CD4-positive, alpha-beta T cell treated with Interferon alpha-2 for 1 hour (primary cell): ENCODE data around the gene POTEB3.
"Not testable (repeated sequence)": the region's sequence is repeated elsewhere in the genome, so short reads cannot be mapped to it uniquely, and the experiment has no call there.

Experiments used
- DNase-seq, 2 donors: peaks; one replicate each; pipeline ENCODE4 v3.0.0-alpha.2; 2020 to 2022

POTEB3 gene

DNA sequence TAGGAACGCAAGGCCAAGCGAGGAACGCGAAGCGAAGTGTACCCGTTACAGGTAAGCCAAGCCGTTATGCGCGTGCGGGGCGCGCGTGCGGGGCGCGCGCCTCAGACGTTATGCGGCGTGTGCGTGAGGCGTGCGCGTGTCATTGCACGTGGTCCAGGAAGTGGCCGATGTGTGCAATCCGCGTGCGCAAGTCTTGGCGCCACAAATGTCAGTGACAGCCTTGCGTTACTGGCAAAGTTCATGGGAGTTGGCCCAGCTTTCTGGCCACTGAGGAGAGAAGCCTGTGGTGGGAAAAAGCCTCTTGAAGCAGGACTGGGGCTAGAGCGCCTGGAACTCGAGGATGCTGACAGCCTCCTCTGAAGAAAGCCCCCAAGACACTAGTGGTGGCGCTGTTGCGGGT lies at the start of gene POTEB3:
POTEB3 (minus strand) TSS at position 101 of the 400 bp plus-strand sequence. CDS start 488 bp downstream, outside the sequence.
- not testable (repeated sequence) for DNase-seq

GRCh38 chr15:21453683-21454082 lies 13.4 kb upstream of the POTEB3 start:
- DNase-seq = not testable (repeated sequence)

- DNase-seq = not testable (repeated sequence)
Observed at GRCh38 chr15:21451920-21452563, 11.7 kb upstream of the POTEB3 start.

DNA sequence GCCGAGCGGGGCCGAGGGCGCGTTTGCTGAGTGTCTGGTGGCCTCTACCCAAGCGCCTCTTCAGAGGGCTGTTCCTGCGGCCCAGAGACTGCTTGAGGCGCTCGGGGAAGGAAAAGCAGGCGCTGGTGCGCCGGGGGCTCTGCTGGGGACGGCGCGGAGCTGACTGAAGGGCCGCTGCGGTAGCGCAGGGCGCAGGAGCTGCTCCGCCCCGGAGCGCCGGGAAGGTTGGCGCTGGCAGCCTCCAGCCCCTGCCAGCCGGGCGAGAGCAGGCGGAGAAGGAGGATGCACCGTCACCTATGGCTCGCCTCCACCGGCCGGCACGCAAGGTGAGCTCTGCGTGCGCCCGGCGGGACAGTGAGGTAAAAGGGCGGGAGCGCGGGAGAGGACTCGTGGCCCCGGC lies 11.2 kb upstream of the POTEB3 start:
- DNase-seq = not testable (repeated sequence)

DNA sequence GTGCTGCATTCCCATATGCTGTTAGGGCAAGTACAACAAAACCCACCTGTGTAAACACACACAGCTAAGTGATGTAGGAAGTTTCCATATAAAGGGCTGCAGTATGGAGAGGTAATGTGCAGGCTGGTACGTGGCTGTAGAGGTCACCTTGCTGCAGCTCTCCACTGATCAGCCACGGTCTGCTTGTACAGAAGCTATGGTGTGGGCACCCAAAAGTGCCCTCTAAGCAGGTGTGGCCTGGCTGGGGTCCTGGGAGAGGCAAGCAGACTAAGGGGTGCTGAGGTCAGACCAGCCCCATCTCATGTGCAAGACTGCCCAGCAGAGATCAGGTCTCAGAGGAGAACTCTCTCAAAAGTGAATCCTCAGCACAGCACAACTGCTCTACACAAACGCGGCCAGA lies 32.9 kb downstream of the POTEB3 start:
- DNase-seq = not testable (repeated sequence)

- DNase-seq = not testable (repeated sequence)
Observed at GRCh38 chr15:21401531-21401930, 38.8 kb downstream of the POTEB3 start.

- DNase-seq = not testable (repeated sequence)
Observed at GRCh38 chr15:21399111-21399510, 41.2 kb downstream of the POTEB3 start.

GRCh38 chr15:21398511-21398910 lies 41.8 kb downstream of the POTEB3 start:
- DNase-seq = not testable (repeated sequence)

DNA sequence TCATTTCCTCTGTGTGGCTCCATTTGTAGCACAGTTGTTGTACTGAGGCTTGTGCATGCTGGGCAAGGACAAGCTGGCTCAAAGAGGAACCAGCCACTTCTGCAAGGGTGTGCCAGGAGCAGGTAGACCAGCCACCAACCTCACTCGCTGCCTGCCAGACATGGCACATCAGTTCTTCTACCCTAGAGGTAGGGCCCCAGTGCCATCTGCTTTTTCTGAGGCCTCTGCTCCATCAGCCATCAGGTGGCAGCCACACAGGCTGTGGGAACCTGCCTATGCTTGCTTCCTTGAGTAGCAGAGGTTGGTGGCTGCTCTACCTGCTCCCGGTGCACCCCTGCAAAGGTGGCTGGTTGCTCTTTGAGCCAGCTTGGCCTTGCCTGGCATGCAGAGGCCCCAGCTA lies 42.6 kb downstream of the POTEB3 start:
- DNase-seq = not testable (repeated sequence)

- DNase-seq = not testable (repeated sequence)
Observed at GRCh38 chr15:21397186-21397585, 43.1 kb downstream of the POTEB3 start.

DNA sequence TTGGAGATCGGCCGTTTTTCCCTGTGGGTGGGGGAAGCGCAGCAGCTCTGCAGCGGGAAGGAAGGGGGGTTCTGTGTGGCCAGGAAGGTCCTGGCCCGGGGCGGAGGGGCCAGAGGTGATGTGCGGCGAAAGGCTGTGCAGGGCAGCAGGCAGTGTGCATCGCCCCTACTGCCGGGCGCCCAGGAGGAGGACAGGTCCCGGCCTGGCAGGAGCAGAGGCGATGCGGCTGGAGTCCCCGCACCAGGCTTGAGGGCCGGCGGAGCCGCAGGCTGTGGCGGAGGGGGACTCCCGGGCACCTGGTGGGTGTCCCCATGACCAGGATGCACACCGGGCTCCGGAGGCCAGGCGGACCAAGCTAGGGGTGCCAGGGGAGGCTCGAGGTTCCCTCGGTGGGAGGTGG lies 54.3 kb downstream of the POTEB3 start:
- not testable (repeated sequence) for DNase-seq

DNA sequence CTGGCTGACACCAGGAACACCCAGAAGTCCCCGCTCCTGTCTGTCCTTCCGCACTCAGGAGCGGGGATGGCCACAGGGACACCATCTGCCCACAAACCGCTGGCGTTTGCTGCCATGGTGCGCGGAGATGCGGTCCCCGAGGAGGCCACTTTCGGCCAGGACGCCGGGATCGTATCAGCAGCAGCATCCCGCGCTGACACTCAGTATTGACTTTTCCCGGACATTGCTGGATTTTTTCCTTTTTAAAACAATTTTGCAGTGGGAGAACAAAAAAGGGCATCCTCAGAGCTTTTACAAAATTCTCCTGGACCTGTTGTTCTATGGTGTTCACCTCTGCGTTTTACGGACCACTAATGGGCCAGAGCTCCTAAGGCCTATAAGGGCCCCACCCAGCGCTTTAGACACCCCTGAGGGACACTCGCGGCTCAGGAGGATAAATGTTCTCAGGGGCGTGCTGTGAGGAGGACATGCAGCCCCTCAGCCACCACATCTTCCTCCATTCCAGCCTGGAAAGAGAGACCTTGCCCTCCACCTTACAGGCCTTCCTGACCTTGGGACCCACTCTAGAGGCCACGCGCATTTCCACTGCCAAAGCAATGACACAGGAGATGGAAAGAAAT lies 56.3 kb downstream of the POTEB3 start:
- not testable (repeated sequence) for DNase-seq

DNA sequence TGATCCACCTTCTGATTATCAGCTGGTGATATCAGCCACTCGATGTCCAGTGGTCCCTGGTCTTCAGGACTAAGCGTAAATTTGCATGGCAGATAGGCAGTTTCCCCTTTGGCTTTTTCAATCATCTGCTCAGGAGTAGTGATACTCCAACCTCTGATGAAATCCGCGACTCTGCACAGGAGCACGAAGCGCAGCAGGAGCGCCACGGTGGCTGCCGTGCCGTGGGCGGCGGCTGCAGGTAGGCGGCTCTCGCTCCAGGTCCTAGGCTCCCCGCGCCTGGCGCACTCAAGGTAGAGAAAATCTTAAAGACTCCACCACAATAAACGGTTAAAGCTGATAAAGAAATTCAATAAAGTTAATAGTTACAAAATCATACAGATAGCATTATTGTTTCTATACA lies 66.6 kb downstream of the POTEB3 start:
- DNase-seq = not testable (repeated sequence)

GRCh38 chr15:21369177-21369576 lies 71.1 kb downstream of the POTEB3 start:
- DNase-seq = not testable (repeated sequence)

- DNase-seq = not testable (repeated sequence)
Observed at GRCh38 chr15:21368625-21369024, 71.7 kb downstream of the POTEB3 start.
